Sigmoid colon (tissue), 3 donors: ENCODE measurements around the gene SLC25A38.

Experiments
- POLR2A ChIP-seq, 2 donors: fragments of 450-650 bp; IDR thresholded peaks; one replicate each; pipeline ENCODE4 v1.6.1; 2016; ENCODE audit warnings: antibody characterized with exemption in 2 of 2, mild to moderate bottlenecking in 2 of 2, moderate library complexity in 2 of 2
- TF ChIP-seq, protein P1 (sequence below), 4 experiments: fragments of 450-650 bp in 3 of 4; fragments of 200-600 bp in 1 of 4; IDR thresholded peaks; one replicate each; pipeline ENCODE4 v1.5.1; 2016 to 2019; ENCODE audit warnings: antibody characterized with exemption in 4 of 4, mild to moderate bottlenecking in 3 of 4, moderate library complexity in 2 of 4

DNA sequence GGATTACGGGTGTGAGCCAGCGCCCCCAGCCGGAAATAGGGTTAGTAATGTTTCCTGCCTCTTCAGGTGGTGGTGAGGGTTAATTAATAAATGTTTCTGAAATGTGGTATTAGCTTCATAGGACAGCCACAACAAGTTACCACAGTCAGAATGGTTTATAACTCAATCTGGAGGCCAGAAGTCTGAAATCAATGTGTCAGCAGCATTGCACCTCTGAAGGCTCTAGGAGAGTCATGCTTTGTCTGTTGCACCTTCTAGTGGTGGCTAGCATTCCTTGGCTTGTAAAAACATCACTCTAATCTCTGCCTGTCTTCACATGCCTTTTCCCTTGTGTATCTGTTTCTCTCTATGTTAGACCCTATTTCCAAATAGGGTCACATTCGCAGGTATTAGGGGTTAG lies 15.5 kb downstream of the SLC25A38 start:
- TF ChIP-seq, protein P1, sequence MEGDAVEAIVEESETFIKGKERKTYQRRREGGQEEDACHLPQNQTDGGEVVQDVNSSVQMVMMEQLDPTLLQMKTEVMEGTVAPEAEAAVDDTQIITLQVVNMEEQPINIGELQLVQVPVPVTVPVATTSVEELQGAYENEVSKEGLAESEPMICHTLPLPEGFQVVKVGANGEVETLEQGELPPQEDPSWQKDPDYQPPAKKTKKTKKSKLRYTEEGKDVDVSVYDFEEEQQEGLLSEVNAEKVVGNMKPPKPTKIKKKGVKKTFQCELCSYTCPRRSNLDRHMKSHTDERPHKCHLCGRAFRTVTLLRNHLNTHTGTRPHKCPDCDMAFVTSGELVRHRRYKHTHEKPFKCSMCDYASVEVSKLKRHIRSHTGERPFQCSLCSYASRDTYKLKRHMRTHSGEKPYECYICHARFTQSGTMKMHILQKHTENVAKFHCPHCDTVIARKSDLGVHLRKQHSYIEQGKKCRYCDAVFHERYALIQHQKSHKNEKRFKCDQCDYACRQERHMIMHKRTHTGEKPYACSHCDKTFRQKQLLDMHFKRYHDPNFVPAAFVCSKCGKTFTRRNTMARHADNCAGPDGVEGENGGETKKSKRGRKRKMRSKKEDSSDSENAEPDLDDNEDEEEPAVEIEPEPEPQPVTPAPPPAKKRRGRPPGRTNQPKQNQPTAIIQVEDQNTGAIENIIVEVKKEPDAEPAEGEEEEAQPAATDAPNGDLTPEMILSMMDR (IDR thresholded peaks at IDR 0.05), result no peak
- no peak for TF ChIP-seq POLR2A (IDR thresholded peaks at IDR 0.05)
